Natural killer cell treated with Interleukin-12 subunit alpha and Interleukin-12 subunit beta and Interleukin-15 and Interleukin-18, amount 100 ng/mL, for 72 hours (primary cell): ENCODE data around the gene SRD5A1. TPM values are rescaled to one million over a fixed set of nuclear protein-coding genes. Genes with fewer than 3 reads are reported as not detected.
A peak's percentile ranks its signal among the peaks of the same experiment; 100 is the strongest.

Source experiments
- ATAC-seq, 2 donors: fragments of 150-1000 bp; cut with Tn5 transposase in 1 of 2; sonication (Bioruptor Pico), chemical (Tn5 transposase) in 1 of 2; 2 replicates each; pipeline ENCODE4 v1.10.0; 2021
- DNase-seq: peaks from one replicate; pipeline ENCODE4 v3.0.0; 2022; ENCODE audit warnings: low spot score
- H3K27ac Mint-ChIP-seq, 2 donors: 1 replicate in 1 of 2; 2 replicates in 1 of 2; pipeline ENCODE4 v1.8.0; 2022; ENCODE audit warnings: mixed read lengths in 2 of 2, mild to moderate bottlenecking in 1 of 2, moderate library complexity in 1 of 2
- H3K27me3 Mint-ChIP-seq, 2 donors: 1 replicate in 1 of 2; 2 replicates in 1 of 2; pipeline ENCODE4 v1.8.0; 2022; ENCODE audit warnings: mixed read lengths in 2 of 2
- H3K36me3 Mint-ChIP-seq: one replicate; pipeline ENCODE4 v1.8.0; 2022; ENCODE audit warnings: mixed read lengths
- H3K4me1 Mint-ChIP-seq, 2 donors: 1 replicate in 1 of 2; 2 replicates in 1 of 2; pipeline ENCODE4 v1.8.0; 2022; ENCODE audit warnings: low read depth in 2 of 2, mixed read lengths in 2 of 2, mild to moderate bottlenecking in 1 of 2
- H3K4me3 Mint-ChIP-seq: one replicate; pipeline ENCODE4 v1.8.0; 2022; ENCODE audit warnings: mixed read lengths
- H3K9me3 Mint-ChIP-seq: 2 replicates; pipeline ENCODE4 v1.8.0; 2022; ENCODE audit warnings: mixed read lengths
- total RNA-seq, 2 donors: library from RNA; stranded (reverse); gene quantifications; one replicate each; pipeline ENCODE4 v1.2.3, GENCODE V29; 2022

SRD5A1 gene
- total RNA-seq, result 10 to 100 TPM in 1 of 2 donors, 1 to 10 TPM in 1; 7.2 to 14.6 TPM

- peaks cover 28 to 34% of the 10 kb centered on the region in 2 donors for H3K4me1 Mint-ChIP-seq
- DNase-seq, result peak; percentile 96
- peaks cover 28% of the 10 kb centered on the region for H3K36me3 Mint-ChIP-seq
Measured at GRCh38 chr5:6632888-6633468, at the start of gene SRD5A1, which contains the start of gene NSUN2. SRD5A1 (plus strand) TSS chr5:6633440; CDS start chr5:6633577, 137 bp downstream. NSUN2 (minus strand) TSS chr5:6633044; CDS start chr5:6632979, 65 bp downstream.

GRCh38 chr5:6584101-6584645, 49.1 kb upstream of the SRD5A1 start:
- no peak for ATAC-seq
- Mint-ChIP-seq H3K4me3 (no peak overlapping the region), H3K36me3 (no peaks in the 10 kb centered on the region), H3K27ac (no peak overlapping the region), H3K27me3 (peaks cover 36 to 39% of the 10 kb centered on the region in 2 donors), H3K9me3 (no peaks in the 10 kb centered on the region), H3K4me1 (peaks cover 0 to 3% of the 10 kb centered on the region in 2 donors)
- no peak for DNase-seq

More at GRCh38 chr5:6632888-6633468, at the start of gene SRD5A1, which contains the start of gene NSUN2:
- Mint-ChIP-seq H3K9me3 (no peaks in the 10 kb centered on the region), H3K27ac (peak within 1 kb of the TSS; percentile 91 to 96), H3K27me3 (no peaks in the 10 kb centered on the region), H3K4me3 (peak within 1 kb of the TSS; percentile 99)
- ATAC-seq, result peak; percentile 94 to 95

DNA sequence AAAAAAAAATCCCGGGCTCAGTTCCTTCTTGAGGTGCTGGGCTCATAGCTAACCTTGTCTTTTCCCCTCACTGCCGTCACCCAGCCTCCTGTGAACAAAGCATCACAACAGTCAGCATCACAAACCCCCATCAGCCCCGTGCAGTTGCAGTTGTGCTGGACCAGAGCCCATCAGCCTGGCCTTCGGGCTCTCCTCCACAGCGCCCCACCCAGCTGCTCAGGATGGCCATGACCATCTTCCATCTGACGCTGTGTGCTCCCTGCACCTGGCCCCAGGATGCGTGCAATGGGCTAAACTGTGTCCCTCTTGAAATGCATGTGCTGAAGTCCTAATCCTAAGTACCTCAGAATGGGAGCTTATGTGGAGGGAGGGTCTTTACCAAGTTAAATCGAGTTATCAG, 48.5 kb upstream of the SRD5A1 start:
- ATAC-seq (no peak), DNase-seq (no peak)
- Mint-ChIP-seq H3K27ac (no peak overlapping the region), H3K4me1 (peaks cover 0 to 3% of the 10 kb centered on the region in 2 donors), H3K9me3 (no peaks in the 10 kb centered on the region), H3K27me3 (peaks cover 36 to 39% of the 10 kb centered on the region in 2 donors), H3K36me3 (no peaks in the 10 kb centered on the region), H3K4me3 (no peak overlapping the region)

DNA sequence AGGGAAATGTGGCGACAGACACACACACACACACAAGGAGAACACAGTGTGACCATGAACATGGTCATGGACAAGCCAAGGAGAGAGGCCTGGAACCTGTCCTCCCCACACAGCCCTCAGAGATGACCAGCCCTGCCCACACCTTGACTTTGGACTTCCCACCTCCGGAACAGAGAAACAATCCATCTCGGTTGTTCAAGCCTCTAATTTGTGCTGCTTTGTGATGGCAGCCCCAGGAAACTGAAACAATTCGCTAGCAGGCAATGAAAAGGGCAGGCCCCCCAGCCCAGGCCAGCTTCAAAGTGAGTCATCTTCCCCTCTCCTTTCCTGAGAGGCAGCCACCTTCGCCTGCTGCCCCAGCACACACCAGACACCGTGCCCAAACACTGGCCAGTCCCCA, 48.1 kb upstream of the SRD5A1 start:
- no peak overlapping the region for H3K4me3 Mint-ChIP-seq
- ATAC-seq, result no peak

DNA sequence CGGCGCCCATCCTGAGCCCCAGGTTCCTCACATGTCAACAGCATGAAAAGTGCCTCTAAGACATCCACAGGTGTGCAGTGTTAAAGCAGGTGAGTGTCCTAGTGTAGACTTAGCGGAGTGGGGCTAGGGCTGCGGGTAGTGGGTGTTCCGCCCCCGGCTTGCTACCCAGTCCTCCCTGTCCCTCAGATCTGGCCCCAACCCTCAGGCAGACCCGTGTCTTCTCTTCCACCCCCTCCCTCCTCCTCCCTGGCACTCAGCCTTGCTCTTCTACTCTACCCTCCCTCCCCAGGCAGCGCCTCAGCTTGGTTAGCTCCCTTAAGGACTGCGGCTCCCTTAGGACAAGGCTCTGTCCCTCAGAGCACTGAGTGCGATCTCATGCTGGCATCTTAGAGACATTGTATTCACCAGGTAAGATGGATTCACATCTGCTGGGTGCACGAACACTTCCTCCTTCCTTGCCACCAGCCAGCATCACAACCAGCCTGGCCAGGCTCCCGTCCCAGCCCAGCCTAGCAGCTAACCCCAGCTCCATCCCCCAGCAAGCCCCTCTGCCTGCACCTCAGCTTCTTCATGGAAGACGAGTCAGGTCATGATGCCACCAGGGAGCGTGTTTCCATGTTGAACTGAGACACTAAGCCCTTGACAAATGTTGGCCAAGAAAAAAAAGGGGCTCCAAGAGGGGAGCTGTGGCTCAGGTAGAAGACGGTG, 47.1 kb upstream of the SRD5A1 start:
- Mint-ChIP-seq H3K4me1 (peaks cover 0 to 3% of the 10 kb centered on the region in 2 donors), H3K27ac (no peak overlapping the region), H3K4me3 (no peak overlapping the region), H3K27me3 (peaks cover 24 to 32% of the 10 kb centered on the region in 2 donors), H3K9me3 (no peaks in the 10 kb centered on the region), H3K36me3 (no peaks in the 10 kb centered on the region)
- DNase-seq (no peak), ATAC-seq (peak in 1 of 2 donors; percentile 25)

More for the DNA sequence above, 48.1 kb upstream of the SRD5A1 start:
- Mint-ChIP-seq H3K36me3 (no peaks in the 10 kb centered on the region), H3K9me3 (no peaks in the 10 kb centered on the region), H3K27ac (no peak overlapping the region), H3K4me1 (peaks cover 0 to 3% of the 10 kb centered on the region in 2 donors), H3K27me3 (peaks cover 32 to 39% of the 10 kb centered on the region in 2 donors)
- no peak for DNase-seq

- Mint-ChIP-seq H3K36me3 (no peaks in the 10 kb centered on the region), H3K27ac (no peak overlapping the region), H3K27me3 (peaks cover 23 to 26% of the 10 kb centered on the region in 2 donors), H3K9me3 (no peaks in the 10 kb centered on the region), H3K4me3 (no peak overlapping the region), H3K4me1 (peaks cover 0 to 3% of the 10 kb centered on the region in 2 donors)
- no peak for DNase-seq
- ATAC-seq, result no peak
Measured at GRCh38 chr5:6586647-6587042, 46.6 kb upstream of the SRD5A1 start.

- Mint-ChIP-seq H3K36me3 (no peaks in the 10 kb centered on the region), H3K9me3 (no peaks in the 10 kb centered on the region), H3K27ac (no peak overlapping the region), H3K27me3 (peaks cover 20 to 21% of the 10 kb centered on the region in 2 donors), H3K4me3 (no peak overlapping the region), H3K4me1 (peaks cover 0 to 3% of the 10 kb centered on the region in 2 donors)
- no peak for DNase-seq
- no peak for ATAC-seq
Measured at GRCh38 chr5:6587171-6587570, 46.1 kb upstream of the SRD5A1 start.

DNA sequence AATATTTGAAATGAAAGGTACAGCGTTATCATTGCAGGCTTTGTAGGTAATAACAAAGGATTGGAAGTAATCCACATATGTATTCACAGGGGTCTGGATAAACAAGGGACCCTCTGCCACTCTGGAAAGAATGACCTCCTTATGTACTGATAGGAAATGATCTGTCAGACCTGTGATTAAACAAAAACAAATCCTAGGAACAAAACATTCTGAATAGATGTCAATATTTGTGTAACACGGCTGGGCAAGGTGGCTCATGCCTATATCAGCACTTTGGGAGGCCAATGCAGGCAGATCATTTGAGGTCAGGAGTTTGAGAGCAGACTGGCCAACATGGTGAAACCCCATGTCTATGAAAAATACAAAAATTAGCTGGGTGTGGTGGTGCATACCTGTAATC, 42.7 kb upstream of the SRD5A1 start:
- Mint-ChIP-seq H3K36me3 (no peaks in the 10 kb centered on the region), H3K4me1 (no peaks in the 10 kb centered on the region), H3K27ac (no peak overlapping the region), H3K4me3 (no peak overlapping the region), H3K27me3 (peaks cover 5 to 7% of the 10 kb centered on the region in 2 donors), H3K9me3 (no peaks in the 10 kb centered on the region)
- ATAC-seq (no peak), DNase-seq (no peak)

DNA sequence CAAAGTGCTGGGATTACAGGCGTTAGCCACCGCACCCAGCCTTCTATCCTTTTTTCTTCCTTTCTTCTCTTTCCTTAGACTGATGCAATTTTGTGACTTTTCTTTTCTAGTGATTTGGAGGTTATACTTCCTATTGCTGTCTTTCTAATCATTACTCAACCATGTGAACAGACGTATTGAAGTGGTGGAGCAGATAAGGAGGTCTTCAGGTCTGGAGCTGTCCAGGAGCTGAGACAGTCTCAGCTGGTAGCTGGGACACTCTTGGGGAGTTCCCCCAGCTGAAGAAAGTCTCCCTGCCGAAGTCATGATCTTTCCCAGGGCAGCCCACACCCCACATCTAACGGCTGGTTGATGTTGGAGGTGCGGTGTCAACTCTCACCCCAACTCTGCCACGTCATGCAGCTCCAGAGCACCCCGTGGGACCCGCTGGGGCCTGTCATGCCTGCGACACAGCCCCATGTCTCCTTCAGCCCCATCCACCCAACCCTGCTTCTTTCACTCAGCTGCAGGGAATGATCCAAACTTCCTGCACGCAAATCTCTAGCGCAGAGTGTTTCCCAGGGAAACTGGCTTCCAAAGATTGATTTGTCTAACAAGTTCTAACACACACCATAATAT, 41.5 kb upstream of the SRD5A1 start:
- DNase-seq, result no peak
- H3K36me3 Mint-ChIP-seq, result peaks cover 3% of the 10 kb centered on the region
- ATAC-seq, result peak in 1 of 2 donors; percentile 32
- no peaks in the 10 kb centered on the region for H3K4me1 Mint-ChIP-seq
- H3K27me3 Mint-ChIP-seq, result peaks cover 2 to 5% of the 10 kb centered on the region in 2 donors
- H3K27ac Mint-ChIP-seq, result no peak overlapping the region
- H3K4me3 Mint-ChIP-seq, result no peak overlapping the region
- H3K9me3 Mint-ChIP-seq, result no peaks in the 10 kb centered on the region

- Mint-ChIP-seq H3K4me1 (no peaks in the 10 kb centered on the region), H3K4me3 (no peak overlapping the region), H3K27ac (no peak overlapping the region), H3K27me3 (peaks cover 0 to 5% of the 10 kb centered on the region in 2 donors), H3K9me3 (no peaks in the 10 kb centered on the region), H3K36me3 (peaks cover 11% of the 10 kb centered on the region)
- DNase-seq (no peak), ATAC-seq (no peak)
Measured at GRCh38 chr5:6592601-6593000, 40.6 kb upstream of the SRD5A1 start.

- no peaks in the 10 kb centered on the region for H3K9me3 Mint-ChIP-seq
- no peak overlapping the region for H3K4me3 Mint-ChIP-seq
- no peaks in the 10 kb centered on the region for H3K4me1 Mint-ChIP-seq
- H3K36me3 Mint-ChIP-seq, result peaks cover 18% of the 10 kb centered on the region
- no peak for DNase-seq
- H3K27me3 Mint-ChIP-seq, result peaks cover 0 to 5% of the 10 kb centered on the region in 2 donors
- H3K27ac Mint-ChIP-seq, result no peak overlapping the region
- ATAC-seq, result no peak
Measured at GRCh38 chr5:6593148-6594016, 39.9 kb upstream of the SRD5A1 start.

GRCh38 chr5:6594066-6594465, 39.2 kb upstream of the SRD5A1 start:
- Mint-ChIP-seq H3K9me3 (no peaks in the 10 kb centered on the region), H3K27me3 (peaks cover 0 to 5% of the 10 kb centered on the region in 2 donors), H3K36me3 (peaks cover 23% of the 10 kb centered on the region), H3K4me3 (no peak overlapping the region), H3K27ac (no peak overlapping the region), H3K4me1 (peaks cover 0 to 4% of the 10 kb centered on the region in 2 donors)
- ATAC-seq, result no peak
- no peak for DNase-seq

- peaks cover 0 to 4% of the 10 kb centered on the region in 2 donors for H3K4me1 Mint-ChIP-seq
Measured at GRCh38 chr5:6595405-6595804, 37.8 kb upstream of the SRD5A1 start.

More at GRCh38 chr5:6595405-6595804, 37.8 kb upstream of the SRD5A1 start:
- peaks cover 23% of the 10 kb centered on the region for H3K36me3 Mint-ChIP-seq
- no peaks in the 10 kb centered on the region for H3K27me3 Mint-ChIP-seq
- ATAC-seq (no peak), DNase-seq (no peak)
- H3K4me3 Mint-ChIP-seq, result no peak overlapping the region
- no peak overlapping the region for H3K27ac Mint-ChIP-seq
- no peaks in the 10 kb centered on the region for H3K9me3 Mint-ChIP-seq
